HCT116 (cell line): ENCODE results near the gene CFAP61.

Experiments
- ATF3 ChIP-seq: IDR thresholded peaks from 2 replicates; pipeline ENCODE4 v1.6.1; 2012
- CTCF ChIP-seq, 3 experiments: fragments of 200-600 bp in 1 of 3; sonication (generic) in 1 of 3; IDR thresholded peaks in 2 of 3; conservative IDR thresholded peaks in 1 of 3; 2 replicates each; pipeline ENCODE4 v1.5.1; 2012 to 2017; ENCODE audit warnings: low read depth in 2 of 3, low read length in 2 of 3, antibody characterized with exemption in 1 of 3, borderline replicate concordance in 1 of 3, control low read depth in 1 of 3, mild to moderate bottlenecking in 1 of 3, mixed read lengths in 1 of 3, mixed run types in 1 of 3, moderate library complexity in 1 of 3; ENCODE audit not compliant: insufficient read depth in 1 of 3
- FOSL1 ChIP-seq: IDR thresholded peaks from 2 replicates; pipeline ENCODE4 v1.6.1; 2012; ENCODE audit warnings: low read depth
- POLR2A ChIP-seq: IDR thresholded peaks from 2 replicates; pipeline ENCODE4 v1.7.0; 2011; ENCODE audit warnings: borderline replicate concordance; ENCODE audit not compliant: insufficient read depth, insufficient read length; ENCODE audit errors: extremely low read depth
- POLR2AphosphoS5 ChIP-seq: IDR thresholded peaks from 2 replicates; pipeline ENCODE4 v1.6.1; 2011; ENCODE audit warnings: mild to moderate bottlenecking, low read depth, low read length, moderate library complexity
- SIN3A ChIP-seq: IDR thresholded peaks from 2 replicates; pipeline ENCODE4 v1.6.1; 2012; ENCODE audit warnings: low read depth
- YY1 ChIP-seq: IDR thresholded peaks from 2 replicates; pipeline ENCODE4 v1.6.1; 2011; ENCODE audit warnings: low read length, low read depth, moderate library complexity, mild to moderate bottlenecking; ENCODE audit not compliant: insufficient replicate concordance; ENCODE audit errors: extremely low read depth
- ZFX ChIP-seq: fragments of 450-650 bp; IDR thresholded peaks from 2 replicates; pipeline ENCODE4 v1.6.1; 2017
- ZNF274 ChIP-seq: fragments of 200-500 bp; sonication (Bioruptor generic); IDR thresholded peaks from 2 replicates; pipeline ENCODE4 v1.6.1; 2014; ENCODE audit warnings: mild to moderate bottlenecking, low read depth, low read length, inconsistent platforms
- TF ChIP-seq, protein P1 (sequence below): IDR thresholded peaks from 2 replicates; pipeline ENCODE4 v1.6.1; 2011; ENCODE audit warnings: mild to moderate bottlenecking, low read length, moderate library complexity; ENCODE audit not compliant: insufficient replicate concordance; ENCODE audit errors: extremely low read depth

- TF ChIP-seq CTCF (IDR thresholded peaks at IDR 0.05 in 2 of 3, conservative IDR thresholded peaks at IDR 0.05 in 1 of 3; ENCODE audit: borderline replicate concordance in 1 of 3, insufficient read depth in 1 of 3, low read depth in 2 of 3, low read length in 2 of 3) (no peak), ZFX (no peak), POLR2AphosphoS5 (no peak), SIN3A (no peak), FOSL1 (no peak), ATF3 (no peak), ZNF274 (no peak), POLR2A (no peak), YY1 (no peak)
- TF ChIP-seq, protein P1, sequence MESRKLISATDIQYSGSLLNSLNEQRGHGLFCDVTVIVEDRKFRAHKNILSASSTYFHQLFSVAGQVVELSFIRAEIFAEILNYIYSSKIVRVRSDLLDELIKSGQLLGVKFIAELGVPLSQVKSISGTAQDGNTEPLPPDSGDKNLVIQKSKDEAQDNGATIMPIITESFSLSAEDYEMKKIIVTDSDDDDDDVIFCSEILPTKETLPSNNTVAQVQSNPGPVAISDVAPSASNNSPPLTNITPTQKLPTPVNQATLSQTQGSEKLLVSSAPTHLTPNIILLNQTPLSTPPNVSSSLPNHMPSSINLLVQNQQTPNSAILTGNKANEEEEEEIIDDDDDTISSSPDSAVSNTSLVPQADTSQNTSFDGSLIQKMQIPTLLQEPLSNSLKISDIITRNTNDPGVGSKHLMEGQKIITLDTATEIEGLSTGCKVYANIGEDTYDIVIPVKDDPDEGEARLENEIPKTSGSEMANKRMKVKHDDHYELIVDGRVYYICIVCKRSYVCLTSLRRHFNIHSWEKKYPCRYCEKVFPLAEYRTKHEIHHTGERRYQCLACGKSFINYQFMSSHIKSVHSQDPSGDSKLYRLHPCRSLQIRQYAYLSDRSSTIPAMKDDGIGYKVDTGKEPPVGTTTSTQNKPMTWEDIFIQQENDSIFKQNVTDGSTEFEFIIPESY, result no peak
These were observed 33.2 kb upstream of the CFAP61 start for GRCh38 chr20:20019123-20019522.
